Measurements from ENCODE around the gene KCNAB2.

DNA sequence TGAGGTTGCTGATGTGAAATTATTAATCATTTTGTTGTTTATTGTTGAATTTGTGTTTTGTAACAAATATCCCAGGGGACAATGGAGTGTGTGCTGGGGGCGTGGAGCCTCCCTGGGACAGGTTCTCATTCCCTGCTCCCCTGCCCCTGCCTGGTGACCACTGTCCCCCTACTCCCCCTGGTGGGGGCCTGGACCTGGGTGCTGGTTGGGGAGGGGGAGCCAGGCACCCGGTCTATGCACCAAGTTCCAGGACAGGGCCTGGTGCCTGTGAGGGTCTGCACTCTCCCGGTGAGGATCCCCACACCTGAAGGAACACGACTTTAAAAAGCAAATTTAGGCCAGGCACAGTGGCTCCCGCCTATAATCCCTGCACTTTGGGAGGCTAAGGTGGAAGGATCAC lies 92.1 kb downstream of the KCNAB2 start:
- TF ChIP-seq, protein P1, sequence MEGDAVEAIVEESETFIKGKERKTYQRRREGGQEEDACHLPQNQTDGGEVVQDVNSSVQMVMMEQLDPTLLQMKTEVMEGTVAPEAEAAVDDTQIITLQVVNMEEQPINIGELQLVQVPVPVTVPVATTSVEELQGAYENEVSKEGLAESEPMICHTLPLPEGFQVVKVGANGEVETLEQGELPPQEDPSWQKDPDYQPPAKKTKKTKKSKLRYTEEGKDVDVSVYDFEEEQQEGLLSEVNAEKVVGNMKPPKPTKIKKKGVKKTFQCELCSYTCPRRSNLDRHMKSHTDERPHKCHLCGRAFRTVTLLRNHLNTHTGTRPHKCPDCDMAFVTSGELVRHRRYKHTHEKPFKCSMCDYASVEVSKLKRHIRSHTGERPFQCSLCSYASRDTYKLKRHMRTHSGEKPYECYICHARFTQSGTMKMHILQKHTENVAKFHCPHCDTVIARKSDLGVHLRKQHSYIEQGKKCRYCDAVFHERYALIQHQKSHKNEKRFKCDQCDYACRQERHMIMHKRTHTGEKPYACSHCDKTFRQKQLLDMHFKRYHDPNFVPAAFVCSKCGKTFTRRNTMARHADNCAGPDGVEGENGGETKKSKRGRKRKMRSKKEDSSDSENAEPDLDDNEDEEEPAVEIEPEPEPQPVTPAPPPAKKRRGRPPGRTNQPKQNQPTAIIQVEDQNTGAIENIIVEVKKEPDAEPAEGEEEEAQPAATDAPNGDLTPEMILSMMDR (IDR thresholded peaks at IDR 0.05): no peak
- no peak for TF ChIP-seq POLR2A (IDR thresholded peaks at IDR 0.05)
- no peak for TF ChIP-seq POLR2AphosphoS5 (IDR thresholded peaks at IDR 0.05)
- TF ChIP-seq EP300 (IDR thresholded peaks at IDR 0.05): no peak
